A673 (cell line): ENCODE results near the gene EVI5L. TPM values are rescaled to one million over a fixed set of nuclear protein-coding genes. Genes with fewer than 3 reads are reported as not detected.

Experiments
- BruUV-seq: library from RNA; stranded (reverse); fragments of 400-500 nt; replicated peaks from 2 replicates; lab custom pipeline; 2021; lab: Mats Ljungman, UMichigan
- CTCF ChIA-PET: fragments of 300-600 bp; sonication (Branson Sonifier 250); formaldehyde crosslinking; loops from one replicate; lab custom pipeline; 2022; ENCODE audit warnings: antibody characterized with exemption; lab: Charles Lee
- POLR2A ChIA-PET: fragments of 300-600 bp; sonication (Branson Sonifier 250); formaldehyde crosslinking; loops from one replicate; lab custom pipeline; 2022; ENCODE audit warnings: antibody characterized with exemption; ENCODE audit not compliant: low non-redundant PET; lab: Charles Lee
- DNase-seq: peaks from one replicate; pipeline ENCODE4 v3.0.0-alpha.2; 2015; ENCODE audit warnings: low spot score
- H3K27ac ChIP-seq: fragments of 200-600 bp; sonication (generic); 2 replicates; pipeline ENCODE4 v1.5.1; 2016; ENCODE audit warnings: mixed run types, low read depth, mild to moderate bottlenecking, mixed read lengths, antibody characterized with exemption, low read length; ENCODE audit not compliant: poor library complexity, severe bottlenecking
- H3K27me3 ChIP-seq: fragments of 200-600 bp; sonication (generic); replicated peaks from 2 replicates; pipeline ENCODE4 v1.6.1; 2017; ENCODE audit warnings: mixed run types, low read depth, mild to moderate bottlenecking, mixed read lengths, antibody characterized with exemption, low read length; ENCODE audit not compliant: insufficient read depth, poor library complexity
- H3K36me3 ChIP-seq: fragments of 200-600 bp; sonication (generic); 2 replicates; pipeline ENCODE4 v1.6.1; 2016; ENCODE audit warnings: mixed run types, mild to moderate bottlenecking, mixed read lengths, antibody characterized with exemption, low read length; ENCODE audit not compliant: insufficient read depth, poor library complexity, severe bottlenecking
- H3K4me1 ChIP-seq: fragments of 200-600 bp; sonication (generic); 2 replicates; pipeline ENCODE4 v1.6.1; 2017; ENCODE audit warnings: mixed run types, mild to moderate bottlenecking, mixed read lengths, antibody characterized with exemption, low read length; ENCODE audit not compliant: insufficient read depth, poor library complexity, severe bottlenecking
- H3K4me3 ChIP-seq: fragments of 200-600 bp; sonication (generic); 2 replicates; pipeline ENCODE4 v1.5.1; 2016; ENCODE audit warnings: low read depth, mixed run types, mild to moderate bottlenecking, mixed read lengths, low read length; ENCODE audit not compliant: poor library complexity, severe bottlenecking
- H3K9me3 ChIP-seq: fragments of 200-600 bp; sonication (generic); 2 replicates; pipeline ENCODE4 v1.6.1; 2016; ENCODE audit warnings: mixed run types, low read depth, mild to moderate bottlenecking, mixed read lengths, antibody characterized with exemption, low read length; ENCODE audit not compliant: poor library complexity, severe bottlenecking
- EZH2 ChIP-seq: fragments of 200-600 bp; sonication (generic); IDR thresholded peaks from 2 replicates; pipeline ENCODE4 v1.6.1; 2017; ENCODE audit warnings: borderline replicate concordance, low read depth, mild to moderate bottlenecking, mixed read lengths, antibody characterized with exemption, low read length; ENCODE audit not compliant: poor library complexity, severe bottlenecking
- intact Hi-C: fragments of 100-400 bp; cut with micrococcal nuclease; formaldehyde crosslinking; loops from one replicate; pipeline ENCODE4 v1.10.0; 2022; ENCODE audit not compliant: unreplicated experiment
- total RNA-seq: library from RNA; stranded (reverse); gene quantifications from 2 replicates; pipeline ENCODE4 v1.2.3, GENCODE V29; 2021
- TF ChIP-seq, protein P1 (sequence below): fragments of 300-800, 200-600 bp; sonication (generic); conservative IDR thresholded peaks from 2 replicates; pipeline ENCODE4 v1.5.1; 2017; ENCODE audit warnings: low read depth, mild to moderate bottlenecking, antibody characterized with exemption, low read length, moderate library complexity, mixed read lengths

Gene EVI5L
- total RNA-seq, 1 experiment from 2014 or later: 4.8 TPM

DNA sequence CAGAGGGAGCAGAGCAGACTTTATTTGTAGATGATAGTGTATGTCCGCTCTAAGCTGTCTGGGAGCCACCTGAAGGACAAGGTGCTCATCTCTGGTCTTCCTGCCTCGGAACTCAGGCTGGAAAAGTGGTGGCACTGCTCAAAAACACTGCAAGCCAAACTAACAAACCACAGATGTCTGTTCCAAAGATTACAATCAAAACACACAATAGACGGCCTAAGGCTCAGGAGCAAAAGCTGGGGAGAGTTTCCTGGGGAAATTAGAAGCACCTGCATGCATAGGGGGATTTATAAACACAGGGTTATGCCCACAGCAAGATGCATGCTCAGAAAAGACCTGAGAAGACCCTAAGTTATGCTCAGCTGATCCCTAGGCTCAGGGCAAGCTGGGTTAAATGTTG, 9.4 kb upstream of the EVI5L start:
- CTCF ChIA-PET: no interaction called here
- intact Hi-C loops: no loop called here
- no peak overlapping the region for H3K27ac ChIP-seq
- H3K4me1 ChIP-seq: no peaks in the 10 kb centered on the region
- H3K4me3 ChIP-seq: no peak overlapping the region
- no peak for DNase-seq
- H3K36me3 ChIP-seq: no peaks in the 10 kb centered on the region
- no TSS peak for BruUV-seq
- H3K27me3 ChIP-seq: no peaks in the 10 kb centered on the region
- H3K9me3 ChIP-seq: peaks cover 4% of the 10 kb centered on the region
- POLR2A ChIA-PET: interaction anchor here (0.6 kb wide), 1 partner anchor 124 kb away, joined by 4 read pairs; no protein-coding TSS in a partner anchor
- TF ChIP-seq EZH2: no peak
- TF ChIP-seq, protein P1, sequence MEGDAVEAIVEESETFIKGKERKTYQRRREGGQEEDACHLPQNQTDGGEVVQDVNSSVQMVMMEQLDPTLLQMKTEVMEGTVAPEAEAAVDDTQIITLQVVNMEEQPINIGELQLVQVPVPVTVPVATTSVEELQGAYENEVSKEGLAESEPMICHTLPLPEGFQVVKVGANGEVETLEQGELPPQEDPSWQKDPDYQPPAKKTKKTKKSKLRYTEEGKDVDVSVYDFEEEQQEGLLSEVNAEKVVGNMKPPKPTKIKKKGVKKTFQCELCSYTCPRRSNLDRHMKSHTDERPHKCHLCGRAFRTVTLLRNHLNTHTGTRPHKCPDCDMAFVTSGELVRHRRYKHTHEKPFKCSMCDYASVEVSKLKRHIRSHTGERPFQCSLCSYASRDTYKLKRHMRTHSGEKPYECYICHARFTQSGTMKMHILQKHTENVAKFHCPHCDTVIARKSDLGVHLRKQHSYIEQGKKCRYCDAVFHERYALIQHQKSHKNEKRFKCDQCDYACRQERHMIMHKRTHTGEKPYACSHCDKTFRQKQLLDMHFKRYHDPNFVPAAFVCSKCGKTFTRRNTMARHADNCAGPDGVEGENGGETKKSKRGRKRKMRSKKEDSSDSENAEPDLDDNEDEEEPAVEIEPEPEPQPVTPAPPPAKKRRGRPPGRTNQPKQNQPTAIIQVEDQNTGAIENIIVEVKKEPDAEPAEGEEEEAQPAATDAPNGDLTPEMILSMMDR: no peak

DNA sequence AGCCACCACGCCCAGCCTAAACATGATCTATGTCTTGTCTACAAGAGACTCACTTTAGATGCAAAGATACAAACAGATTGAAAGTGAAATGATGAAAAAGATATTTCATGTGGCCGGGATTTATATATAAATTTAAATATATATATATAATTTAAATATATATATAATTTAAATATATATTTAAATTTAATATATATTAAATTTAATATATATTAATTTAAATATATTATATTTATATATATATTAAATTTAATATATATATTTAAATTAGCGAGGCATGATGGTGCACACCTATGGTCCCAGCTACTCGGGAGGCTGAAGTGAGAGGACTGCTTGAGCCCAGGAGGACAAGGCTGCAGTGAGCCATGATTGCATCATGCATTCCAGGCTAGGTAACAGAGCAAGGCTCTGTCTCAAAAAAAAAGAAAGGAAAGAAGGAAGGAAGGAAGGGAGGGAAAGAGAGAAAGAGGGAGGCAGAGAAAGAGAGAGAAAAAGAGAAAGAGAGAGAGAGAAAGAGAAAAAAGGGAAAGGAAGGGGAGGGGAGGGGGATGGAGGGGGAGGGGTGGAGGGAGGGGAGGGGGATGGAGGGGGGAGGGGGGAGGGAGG, 7.0 kb upstream of the EVI5L start:
- intact Hi-C loops: no loop called here
- H3K36me3 ChIP-seq: no peaks in the 10 kb centered on the region
- CTCF ChIA-PET: no interaction called here
- no peak for TF ChIP-seq EZH2
- TF ChIP-seq, protein P1: no peak
- no TSS peak for BruUV-seq
- no peak overlapping the region for H3K27ac ChIP-seq
- no peaks in the 10 kb centered on the region for H3K27me3 ChIP-seq
- no peaks in the 10 kb centered on the region for H3K4me1 ChIP-seq
- POLR2A ChIA-PET: no interaction called here
- DNase-seq: no peak
- H3K9me3 ChIP-seq: no peaks in the 10 kb centered on the region
- H3K4me3 ChIP-seq: no peak overlapping the region

DNA sequence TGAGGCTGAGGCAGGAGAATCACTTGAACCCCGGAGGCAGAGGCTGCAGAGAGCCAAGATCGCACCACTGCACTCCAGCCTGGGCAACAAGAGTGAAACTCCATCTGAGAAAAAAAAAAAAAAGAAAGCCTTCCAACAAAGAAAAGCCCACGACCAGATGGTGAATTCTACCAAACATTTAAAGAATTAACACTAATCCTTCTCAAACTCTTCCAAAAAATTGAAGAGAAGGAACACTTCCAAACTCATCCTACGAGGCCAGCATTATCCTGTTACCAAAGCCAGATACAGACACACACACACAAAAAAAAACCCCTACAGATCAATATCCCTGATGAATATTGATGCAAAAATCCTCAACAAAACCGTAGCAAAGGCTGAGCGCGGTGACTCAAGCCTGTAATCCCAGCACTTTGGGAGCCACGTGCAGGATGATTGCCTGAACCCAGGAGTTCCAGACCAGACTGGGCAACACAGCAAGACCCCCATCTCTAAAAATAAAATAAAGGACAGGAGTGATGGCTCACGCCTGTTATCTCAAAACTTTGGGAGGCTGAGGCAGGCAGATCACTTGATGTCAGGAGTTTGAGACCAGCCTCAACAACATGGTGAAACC, 6.2 kb upstream of the EVI5L start:
- ChIA-PET POLR2A (no interaction called here), CTCF (no interaction called here)
- TF ChIP-seq EZH2: no peak
- TF ChIP-seq, protein P1: no peak
- no TSS peak for BruUV-seq
- H3K4me3 ChIP-seq: no peak overlapping the region
- no peak overlapping the region for H3K27ac ChIP-seq
- H3K4me1 ChIP-seq: no peaks in the 10 kb centered on the region
- intact Hi-C loops: no loop called here
- H3K9me3 ChIP-seq: no peaks in the 10 kb centered on the region
- H3K27me3 ChIP-seq: no peaks in the 10 kb centered on the region
- DNase-seq: no peak
- H3K36me3 ChIP-seq: no peaks in the 10 kb centered on the region
